K562 (cell line): ENCODE measurements around the gene CCDC184.

Source experiments
- CBFB ChIP-seq: sonication (generic); formaldehyde crosslinking; IDR thresholded peaks from 2 replicates; pipeline ENCODE4 v1.4.0; 2020; ENCODE audit warnings: mild to moderate bottlenecking, missing genetic modification reagents
- CHD2 ChIP-seq: IDR thresholded peaks from 2 replicates; pipeline ENCODE4 v1.6.1; 2011; ENCODE audit warnings: low read depth, low read length
- CREB1 ChIP-seq, 2 experiments: sonication (generic) in 1 of 2; formaldehyde crosslinking in 1 of 2; IDR thresholded peaks; 2 replicates each; pipeline versions ENCODE4 v1.6.1 to v1.8.0; 2012 to 2022; ENCODE audit warnings: inconsistent platforms in 1 of 2, mild to moderate bottlenecking in 1 of 2, missing genetic modification reagents in 1 of 2, moderate library complexity in 1 of 2
- CTCF ChIP-seq, 3 experiments: IDR thresholded peaks in 2 of 3; conservative IDR thresholded peaks in 1 of 3; 2 replicates each; pipeline ENCODE4 v1.5.1; 2011 to 2012; ENCODE audit warnings: low read length in 3 of 3, mild to moderate bottlenecking in 3 of 3, control low read depth in 2 of 3, improper control_type of control experiment in 1 of 3, inconsistent platforms in 1 of 3, low read depth in 1 of 3, mixed read lengths in 1 of 3, moderate library complexity in 1 of 3; ENCODE audit not compliant: insufficient read depth in 2 of 3
- GABPA ChIP-seq: fragments of 200-800 bp; sonication (Bioruptor generic); conservative IDR thresholded peaks from 2 replicates; pipeline ENCODE4 v1.6.1; 2016; ENCODE audit warnings: low read depth, missing genetic modification characterization, missing compliant biosample characterization
- HCFC1 ChIP-seq: IDR thresholded peaks from 2 replicates; pipeline ENCODE4 v1.6.1; 2012; ENCODE audit warnings: low read depth, low read length, improper control_type of control experiment
- KDM1A ChIP-seq, 2 experiments: fragments of 450-650 bp; IDR thresholded peaks; 2 replicates each; pipeline ENCODE4 v1.6.1; 2016; ENCODE audit warnings: mild to moderate bottlenecking in 2 of 2
- KDM4B ChIP-seq, 2 experiments: fragments of 450-650 bp in 1 of 2; sonication (generic) in 1 of 2; IDR thresholded peaks; 2 replicates each; pipeline ENCODE4 v1.6.1; 2016 to 2017; ENCODE audit warnings: borderline replicate concordance in 2 of 2, antibody characterized with exemption in 1 of 2, low read depth in 1 of 2, mild to moderate bottlenecking in 1 of 2
- RFX5 ChIP-seq: IDR thresholded peaks from 2 replicates; pipeline ENCODE4 v1.6.1; 2011; ENCODE audit warnings: low read depth, mild to moderate bottlenecking, improper control_type of control experiment, low read length
- ZNF740 ChIP-seq, 3 experiments: fragments of 200-800 bp in 1 of 3; sonication (Bioruptor generic) in 1 of 3; sonication (generic) in 1 of 3; formaldehyde crosslinking in 1 of 3; IDR thresholded peaks; 2 replicates each; pipeline versions ENCODE4 v1.6.1 to v1.8.0; 2016 to 2022; ENCODE audit warnings: mild to moderate bottlenecking in 2 of 3, missing compliant biosample characterization in 2 of 3, missing genetic modification characterization in 2 of 3, missing genetic modification reagents in 1 of 3
- ZNF76 ChIP-seq: fragments of 250-450 bp; sonication (Bioruptor Pico); IDR thresholded peaks from 2 replicates; pipeline ENCODE4 v1.4.0; 2020; ENCODE audit warnings: mild to moderate bottlenecking, moderate library complexity, borderline replicate concordance

GRCh38 chr12:48156652-48157017 is 26.8 kb upstream of the CCDC184 start:
- TF ChIP-seq KDM1A (IDR thresholded peaks at IDR 0.05) (no peak), CTCF (IDR thresholded peaks at IDR 0.05 in 2 of 3, conservative IDR thresholded peaks at IDR 0.05 in 1 of 3; ENCODE audit: insufficient read depth in 2 of 3, low read depth in 1 of 3, low read length in 3 of 3) (no peak), KDM4B (IDR thresholded peaks at IDR 0.05; ENCODE audit: borderline replicate concordance in 2 of 2, low read depth in 1 of 2) (no peak), ZNF740 (CRISPR knock-in tag; IDR thresholded peaks at IDR 0.05) (no peak), ZNF740 (tag; IDR thresholded peaks at IDR 0.05) (no peak), CHD2 (no peak), GABPA (tag) (no peak), ZNF76 (CRISPR knock-in tag) (no peak), HCFC1 (no peak), RFX5 (no peak), CBFB (CRISPR knock-in tag) (no peak), CREB1 (IDR thresholded peaks at IDR 0.05) (no peak), CREB1 (CRISPR knock-in tag; IDR thresholded peaks at IDR 0.05) (no peak)
